K562 (cell line): ENCODE results near the gene KCNH2. TPM values are rescaled to one million over a fixed set of nuclear protein-coding genes. Genes with fewer than 3 reads are reported as not detected.
A peak's percentile ranks its signal among the peaks of the same experiment; 100 is the strongest.

ENCODE experiments used
- ATAC-seq: fragments of 200-7000 bp; cut with Tn5 transposase; 3 replicates; pipeline ENCODE4 v1.9.1; 2020; ENCODE audit warnings: moderate library complexity
- BruUV-seq: library from RNA; stranded (reverse); fragments of 400-500 nt; replicated peaks from 2 replicates; lab custom pipeline; 2021; lab: Mats Ljungman, UMichigan
- CTCF ChIA-PET: fragments of 300-600 bp; formaldehyde crosslinking; extraction: SDS; loops from one replicate; lab custom pipeline; 2021; ENCODE audit warnings: low intra/inter-chr PET ratio; lab: Yijun Ruan, JAX
- POLR2A ChIA-PET: fragments of 300-600, 350-650 bp; sonication (Branson Sonifier 250); formaldehyde crosslinking; extraction: SDS; loops from one replicate; lab custom pipeline; 2021; ENCODE audit warnings: antibody characterized with exemption, inconsistent platforms; lab: Yijun Ruan, JAX
- DNase-seq, 4 experiments: peaks; one replicate each; pipeline versions ENCODE4 v3.0.0 to v3.0.0-alpha.2; 2011 to 2018; ENCODE audit warnings: low spot score in 3 of 4, mixed read lengths in 3 of 4; ENCODE audit errors: extremely low read depth in 1 of 4
- FAIRE-seq: peaks from 2 replicates; lab custom pipeline; 2011; peaks lifted over from hg19 to GRCh38; lab: Jason Lieb, UNC
- H2AFZ ChIP-seq: 2 replicates; pipeline ENCODE4 v1.6.0; 2011; ENCODE audit warnings: low read depth, low read length, control low read depth, inconsistent platforms
- H3K27ac ChIP-seq: fragments of 200-600 bp; 3 replicates; pipeline ENCODE4 v1.8.0; 2011; ENCODE audit warnings: low read depth, mild to moderate bottlenecking, control low read depth, inconsistent platforms, low read length, moderate library complexity, mixed read lengths; ENCODE audit errors: extremely low read depth
- H3K27me3 ChIP-seq, 2 experiments: fragments of 300-600 bp in 1 of 2; 2 replicates in 1 of 2; 3 replicates in 1 of 2; pipeline versions ENCODE4 v1.6.0 to v1.8.0; 2011; ENCODE audit warnings: inconsistent platforms in 2 of 2, low read length in 2 of 2, mild to moderate bottlenecking in 1 of 2, mixed read lengths in 1 of 2, moderate library complexity in 1 of 2; ENCODE audit not compliant: control insufficient read depth in 2 of 2, insufficient read depth in 2 of 2
- H3K36me3 ChIP-seq: fragments of 300-600 bp; 3 replicates; pipeline ENCODE4 v1.8.0; 2011; ENCODE audit warnings: mild to moderate bottlenecking, low read length, inconsistent platforms; ENCODE audit not compliant: control insufficient read depth, insufficient read depth
- H3K4me1 ChIP-seq, 2 experiments: fragments of 200-600 bp in 1 of 2; replicated peaks in 1 of 2; 2 replicates in 1 of 2; 3 replicates in 1 of 2; pipeline versions ENCODE4 v1.5.1 to v1.8.0; 2011; ENCODE audit warnings: inconsistent platforms in 2 of 2, low read length in 2 of 2, mild to moderate bottlenecking in 1 of 2, mixed read lengths in 1 of 2, moderate library complexity in 1 of 2; ENCODE audit not compliant: control insufficient read depth in 2 of 2, insufficient read depth in 2 of 2
- H3K4me2 ChIP-seq: 2 replicates; pipeline ENCODE4 v1.6.1; 2011; ENCODE audit warnings: low read length, control low read depth, inconsistent platforms, mixed read lengths; ENCODE audit not compliant: insufficient read depth
- H3K4me3 ChIP-seq: fragments of 200-600 bp; sonication (generic), shearing (Covaris generic); 2 replicates; pipeline ENCODE4 v1.5.1; 2016; ENCODE audit warnings: control low read depth, inconsistent platforms
- H3K79me2 ChIP-seq: fragments of 200-600 bp; 3 replicates; pipeline ENCODE4 v1.8.0; 2011; ENCODE audit warnings: low read length, inconsistent platforms; ENCODE audit not compliant: control insufficient read depth, insufficient read depth
- H3K9ac ChIP-seq, 2 experiments: 2 replicates each; pipeline versions ENCODE4 v1.6.0 to v1.6.1; 2011; ENCODE audit warnings: low read depth in 2 of 2, low read length in 2 of 2, control low read depth in 1 of 2, inconsistent platforms in 1 of 2, mild to moderate bottlenecking in 1 of 2, mixed read lengths in 1 of 2; ENCODE audit not compliant: insufficient read depth in 1 of 2
- H3K9me1 ChIP-seq: one replicate; pipeline ENCODE4 v1.6.0; 2011; ENCODE audit warnings: inconsistent platforms, mild to moderate bottlenecking, low read length, moderate library complexity; ENCODE audit not compliant: control insufficient read depth, insufficient read depth
- H3K9me3 ChIP-seq: replicated peaks from 2 replicates; pipeline ENCODE4 v1.5.1; 2011; ENCODE audit warnings: low read depth, low read length, inconsistent platforms; ENCODE audit not compliant: control insufficient read depth, insufficient read depth
- H4K20me1 ChIP-seq: replicated peaks from 2 replicates; pipeline ENCODE4 v1.6.1; 2011; ENCODE audit warnings: low read length, inconsistent platforms, mixed read lengths; ENCODE audit not compliant: control insufficient read depth, insufficient read depth
- CHD4 ChIP-seq: fragments of 200-600 bp; sonication (generic); IDR thresholded peaks from 3 replicates; pipeline ENCODE4 v1.6.1; 2012; ENCODE audit warnings: low read depth, mild to moderate bottlenecking, mixed read lengths, low read length, inconsistent platforms; ENCODE audit not compliant: insufficient read depth, insufficient replicate concordance, poor library complexity, severe bottlenecking
- SAP30 ChIP-seq: fragments of 200-600 bp; sonication (generic); IDR thresholded peaks from 2 replicates; pipeline ENCODE4 v1.6.1; 2012; ENCODE audit warnings: borderline replicate concordance, low read depth, mild to moderate bottlenecking, moderate library complexity, low read length, control low read depth, inconsistent platforms; ENCODE audit not compliant: insufficient read depth, poor library complexity, severe bottlenecking
- SMAD3 ChIP-seq: fragments of 450-650 bp; formaldehyde crosslinking; conservative IDR thresholded peaks from 2 replicates; pipeline ENCODE4 v1.4.0; 2020; ENCODE audit warnings: mild to moderate bottlenecking
- SP1 ChIP-seq: sonication (generic); formaldehyde crosslinking; IDR thresholded peaks from 2 replicates; pipeline ENCODE4 v1.8.1; 2022; ENCODE audit warnings: mild to moderate bottlenecking, missing genetic modification reagents
- WGBS: fragments of 100-300 bp; shearing (Covaris generic); methylation state at CpG from one replicate; pipeline ENCODE4 v1.1.6; 2016; ENCODE audit warnings: low coverage, mixed read lengths; ENCODE audit not compliant: insufficient coverage; ENCODE audit errors: missing lambda C conversion rate; 5-methylcytosine and 5-hydroxymethylcytosine counted together
- in situ Hi-C: fragments of 300-500 bp; cut with MboI; formaldehyde crosslinking; loops from 4 replicates; pipeline ENCODE4 v1.15.0; 2018; ENCODE audit warnings: inconsistent platforms, mixed read lengths
- intact Hi-C: fragments of 100-400 bp; cut with micrococcal nuclease; formaldehyde crosslinking; loops from 2 replicates; pipeline ENCODE4 v1.14.2; 2022
- polyA plus RNA-seq, 8 experiments: library from polyadenylated mRNA; depleted of rRNA in 4 of 8; stranded (reverse) in 5 of 8; unstranded in 3 of 8; fragments of >200 nt; fragmentation: Nextera tagmentation in 2 of 8; fragmentation: Illumina TruSeq in 1 of 8; extraction: Ambion mirVana in 2 of 8; extraction: Trizol in 1 of 8; gene quantifications; 2 replicates each; pipeline versions ENCODE4 v1.2.1 to v1.2.3, GENCODE V29; 2011 to 2014; ENCODE audit warnings: inconsistent platforms in 1 of 8, missing spikeins in 1 of 8
- total RNA-seq, 7 experiments: library from RNA; depleted of rRNA in 6 of 7; stranded (reverse); fragments of >200 nt in 6 of 7; fragmentation: Illumina TruSeq in 2 of 7; extraction: Trizol in 2 of 7; gene quantifications; 2 replicates each; pipeline versions ENCODE4 v1.2.1 to v1.2.3, GENCODE V29; 2011 to 2021; ENCODE audit warnings: low replicate concordance in 1 of 7

KCNH2 gene
- total and polyA plus RNA-seq, 9 of the 15 experiments (the other 6 are each of a cell fraction or from before 2014, with no cell fraction given) = 18.1 to 368 (median 218) TPM

GRCh38 chr7:150901160-150902035 lies 76.7 kb downstream of the KCNH2 start (continued):
- TF ChIP-seq SAP30 = no peak

DNA sequence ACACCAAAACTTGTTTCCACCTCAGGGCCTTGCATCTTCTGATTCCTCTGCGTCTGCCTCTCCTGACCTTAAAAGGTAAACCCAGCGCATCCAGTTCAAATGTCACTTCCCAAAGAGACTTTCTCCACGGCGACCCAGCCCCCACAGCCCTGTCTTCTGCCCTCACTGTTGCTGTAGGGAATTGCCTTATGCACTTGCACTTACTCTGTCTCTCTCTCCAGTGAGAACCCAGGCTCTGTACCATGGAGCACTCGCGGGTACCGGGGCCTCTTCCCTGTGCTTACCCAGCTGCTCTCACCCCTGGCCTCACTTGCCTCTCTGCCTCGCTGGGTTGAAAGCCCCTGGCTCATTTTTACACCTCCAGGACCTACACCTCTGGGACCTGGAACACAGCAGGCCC lies 77.4 kb downstream of the KCNH2 start:
- H3K4me2 ChIP-seq = no peak overlapping the region
- no peak overlapping the region for H3K4me3 ChIP-seq
- no peak for FAIRE-seq
- BruUV-seq = no TSS peak
- no peaks in the 10 kb centered on the region for H3K79me2 ChIP-seq
- 63% methylated on average over 8 of the region's 8 CpGs for WGBS
- H3K9me3 ChIP-seq = no peaks in the 10 kb centered on the region
- DNase-seq = peak in 2 of 4 experiments; percentile 7 to 17
- TF ChIP-seq SMAD3 = no peak
- TF ChIP-seq CHD4 = no peak
- TF ChIP-seq SP1 = no peak
- H3K9ac ChIP-seq = peak overlapping the region in 1 of 2 experiments; percentile 38; a peak in 1 of 4 replicates
- ATAC-seq = no peak
- no peaks in the 10 kb centered on the region for H3K36me3 ChIP-seq
- peaks cover 17 to 38% of the 10 kb centered on the region in 2 experiments; a peak in 4 of 5 replicates for H3K4me1 ChIP-seq
- H3K27me3 ChIP-seq = peaks cover 15 to 27% of the 10 kb centered on the region in 2 experiments; a peak in 4 of 5 replicates
- in situ Hi-C loops (no loop called here), intact Hi-C loops (no loop called here)
- H4K20me1 ChIP-seq = peaks cover 5% of the 10 kb centered on the region; the same call in 1 of the 2 replicates
- CTCF ChIA-PET = interaction anchor here (0.8 kb wide), 1 partner anchor 86 kb away, joined by 3 read pairs; no protein-coding TSS in a partner anchor
- H3K27ac ChIP-seq = no peak overlapping the region
- no peak overlapping the region for H2AFZ ChIP-seq
- POLR2A ChIA-PET = interaction anchor here (1.7 kb wide), 1 partner anchor 8 kb away, joined by 5 read pairs; no protein-coding TSS in a partner anchor
- H3K9me1 ChIP-seq = no peaks in the 10 kb centered on the region
